ENCODE data around the gene WNK2.

The WNK2 gene

GRCh38 chr9:93308676-93309075 is 124.7 kb downstream of the WNK2 start:
- H3K27ac ChIP-seq: no peak overlapping the region
- no peak for TF ChIP-seq CTCF (conservative IDR thresholded peaks at IDR 0.05)
- no peak for TF ChIP-seq ZFX (IDR thresholded peaks at IDR 0.05)

GRCh38 chr9:93309889-93310425 is 126.0 kb downstream of the WNK2 start:
- H3K27ac ChIP-seq: no peak overlapping the region
- TF ChIP-seq ZFX (IDR thresholded peaks at IDR 0.05) (no peak), CTCF (conservative IDR thresholded peaks at IDR 0.05) (no peak)

GRCh38 chr9:93315118-93315517 is 131.2 kb downstream of the WNK2 start:
- TF ChIP-seq ZFX (IDR thresholded peaks at IDR 0.05): no peak
- no peak overlapping the region for H3K27ac ChIP-seq

GRCh38 chr9:93315960-93316359 is 132.0 kb downstream of the WNK2 start:
- no peak overlapping the region for H3K27ac ChIP-seq
- no peak for TF ChIP-seq CTCF (conservative IDR thresholded peaks at IDR 0.05)
- no peak for TF ChIP-seq ZFX (IDR thresholded peaks at IDR 0.05)

GRCh38 chr9:93316726-93317494 is 133.0 kb downstream of the WNK2 start:
- no peak overlapping the region for H3K27ac ChIP-seq
- no peak for TF ChIP-seq ZFX (IDR thresholded peaks at IDR 0.05)
- TF ChIP-seq CTCF (conservative IDR thresholded peaks at IDR 0.05): no peak

GRCh38 chr9:93317495-93318094 is 133.7 kb downstream of the WNK2 start:
- H3K27ac ChIP-seq: no peak overlapping the region
- TF ChIP-seq CTCF (conservative IDR thresholded peaks at IDR 0.05) (no peak), ZFX (IDR thresholded peaks at IDR 0.05) (no peak)

GRCh38 chr9:93318480-93318879 is 134.5 kb downstream of the WNK2 start:
- TF ChIP-seq CTCF (conservative IDR thresholded peaks at IDR 0.05): no peak
- TF ChIP-seq ZFX (IDR thresholded peaks at IDR 0.05): no peak
- H3K27ac ChIP-seq: no peak overlapping the region

Measured in C4-2B (cell line).